Measurements from ENCODE around the gene GHR.

DNA sequence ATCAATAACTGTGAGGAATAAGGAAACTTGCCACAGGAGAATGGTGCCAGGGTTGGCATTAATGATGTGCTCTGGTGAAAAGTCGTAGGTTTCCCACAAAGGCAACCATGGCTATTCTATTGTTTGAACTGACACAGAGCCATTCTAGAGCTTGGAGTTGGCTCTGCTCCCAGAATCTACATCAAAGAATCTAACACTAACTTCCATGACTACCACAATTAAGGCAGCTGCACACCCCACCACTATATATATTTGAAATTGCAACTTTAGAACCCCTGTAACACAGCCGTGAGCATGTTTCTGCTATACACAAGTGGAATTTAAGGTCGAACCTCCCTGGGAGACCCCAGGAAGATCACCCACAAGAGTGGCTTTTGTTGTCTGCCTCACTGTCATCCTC, 243.6 kb downstream of the GHR start:
- TF ChIP-seq, protein P1, sequence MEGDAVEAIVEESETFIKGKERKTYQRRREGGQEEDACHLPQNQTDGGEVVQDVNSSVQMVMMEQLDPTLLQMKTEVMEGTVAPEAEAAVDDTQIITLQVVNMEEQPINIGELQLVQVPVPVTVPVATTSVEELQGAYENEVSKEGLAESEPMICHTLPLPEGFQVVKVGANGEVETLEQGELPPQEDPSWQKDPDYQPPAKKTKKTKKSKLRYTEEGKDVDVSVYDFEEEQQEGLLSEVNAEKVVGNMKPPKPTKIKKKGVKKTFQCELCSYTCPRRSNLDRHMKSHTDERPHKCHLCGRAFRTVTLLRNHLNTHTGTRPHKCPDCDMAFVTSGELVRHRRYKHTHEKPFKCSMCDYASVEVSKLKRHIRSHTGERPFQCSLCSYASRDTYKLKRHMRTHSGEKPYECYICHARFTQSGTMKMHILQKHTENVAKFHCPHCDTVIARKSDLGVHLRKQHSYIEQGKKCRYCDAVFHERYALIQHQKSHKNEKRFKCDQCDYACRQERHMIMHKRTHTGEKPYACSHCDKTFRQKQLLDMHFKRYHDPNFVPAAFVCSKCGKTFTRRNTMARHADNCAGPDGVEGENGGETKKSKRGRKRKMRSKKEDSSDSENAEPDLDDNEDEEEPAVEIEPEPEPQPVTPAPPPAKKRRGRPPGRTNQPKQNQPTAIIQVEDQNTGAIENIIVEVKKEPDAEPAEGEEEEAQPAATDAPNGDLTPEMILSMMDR (IDR thresholded peaks at IDR 0.05; ENCODE audit: low read length) = no peak
- no peak for TF ChIP-seq EZH2 (IDR thresholded peaks at IDR 0.05; ENCODE audit: borderline replicate concordance, low read length)
